ENCODE data around the gene ASPN.

Gene ASPN

GRCh38 chr9:92509050-92509449 lies 26.7 kb upstream of the ASPN start:
- in situ Hi-C loops (cut with HindIII; ENCODE audit: low pct_ligation_motif_present, low sequenced_read_pairs): no loop called here
- no peaks in the 10 kb centered on the region for H3K27me3 ChIP-seq (replicated peaks)
- no peak for DNase-seq
- H3K36me3 ChIP-seq (replicated peaks): no peaks in the 10 kb centered on the region
- no peak overlapping the region for H3K4me3 ChIP-seq (ENCODE audit: low read depth, low read length)
- no peak overlapping the region for H3K27ac ChIP-seq
- TF ChIP-seq CTCF (IDR thresholded peaks at IDR 0.05; ENCODE audit: low read depth, low read length, missing control alignments): no peak

- Histone ChIP-seq H3K4me3 (ENCODE audit: low read depth, low read length) (no peak overlapping the region), H3K27ac (no peak overlapping the region), H3K27me3 (replicated peaks) (no peaks in the 10 kb centered on the region), H3K36me3 (replicated peaks) (no peaks in the 10 kb centered on the region)
- in situ Hi-C loops (cut with HindIII; ENCODE audit: low pct_ligation_motif_present, low sequenced_read_pairs): no loop called here
- no peak for DNase-seq
- TF ChIP-seq CTCF (IDR thresholded peaks at IDR 0.05; ENCODE audit: low read depth, low read length, missing control alignments): peak; percentile 16
Measured at GRCh38 chr9:92508018-92508820, 25.9 kb upstream of the ASPN start.

GRCh38 chr9:92507496-92507895 lies 25.2 kb upstream of the ASPN start:
- DNase-seq: no peak
- no peak overlapping the region for H3K4me3 ChIP-seq (ENCODE audit: low read depth, low read length)
- in situ Hi-C loops (cut with HindIII; ENCODE audit: low pct_ligation_motif_present, low sequenced_read_pairs): no loop called here
- TF ChIP-seq CTCF (IDR thresholded peaks at IDR 0.05; ENCODE audit: low read depth, low read length, missing control alignments): no peak
- H3K36me3 ChIP-seq (replicated peaks): no peaks in the 10 kb centered on the region
- no peaks in the 10 kb centered on the region for H3K27me3 ChIP-seq (replicated peaks)
- H3K27ac ChIP-seq: no peak overlapping the region

GRCh38 chr9:92507005-92507404 lies 24.7 kb upstream of the ASPN start:
- Histone ChIP-seq H3K27ac (peak overlapping the region; percentile 84), H3K36me3 (replicated peaks) (no peaks in the 10 kb centered on the region), H3K4me3 (ENCODE audit: low read depth, low read length) (no peak overlapping the region), H3K27me3 (replicated peaks) (no peaks in the 10 kb centered on the region)
- no peak for DNase-seq
- no peak for TF ChIP-seq CTCF (IDR thresholded peaks at IDR 0.05; ENCODE audit: low read depth, low read length, missing control alignments)
- in situ Hi-C loops (cut with HindIII; ENCODE audit: low pct_ligation_motif_present, low sequenced_read_pairs): no loop called here

GRCh38 chr9:92506184-92506857 lies 24.0 kb upstream of the ASPN start:
- DNase-seq: peak; percentile 79
- Histone ChIP-seq H3K27ac (peak overlapping the region; percentile 84), H3K27me3 (replicated peaks) (no peaks in the 10 kb centered on the region), H3K36me3 (replicated peaks) (no peaks in the 10 kb centered on the region), H3K4me3 (ENCODE audit: low read depth, low read length) (no peak overlapping the region)
- in situ Hi-C loops (cut with HindIII; ENCODE audit: low pct_ligation_motif_present, low sequenced_read_pairs): no loop called here
- no peak for TF ChIP-seq CTCF (IDR thresholded peaks at IDR 0.05; ENCODE audit: low read depth, low read length, missing control alignments)
